Tongue (tissue), 2 donors: ENCODE results near the gene PCDH12. TPM values are rescaled to one million over a fixed set of nuclear protein-coding genes. Genes with fewer than 3 reads are reported as not detected.

Source experiments
- DNase-seq: peaks from one replicate; pipeline ENCODE4 v3.0.0-alpha.2; 2015
- total RNA-seq: library from RNA; depleted of rRNA; stranded (reverse); fragments of >200 nt; gene quantifications from one replicate; pipeline ENCODE4 v1.2.3, GENCODE V29; 2014

PCDH12 gene
- total RNA-seq: 20.1 TPM

DNA sequence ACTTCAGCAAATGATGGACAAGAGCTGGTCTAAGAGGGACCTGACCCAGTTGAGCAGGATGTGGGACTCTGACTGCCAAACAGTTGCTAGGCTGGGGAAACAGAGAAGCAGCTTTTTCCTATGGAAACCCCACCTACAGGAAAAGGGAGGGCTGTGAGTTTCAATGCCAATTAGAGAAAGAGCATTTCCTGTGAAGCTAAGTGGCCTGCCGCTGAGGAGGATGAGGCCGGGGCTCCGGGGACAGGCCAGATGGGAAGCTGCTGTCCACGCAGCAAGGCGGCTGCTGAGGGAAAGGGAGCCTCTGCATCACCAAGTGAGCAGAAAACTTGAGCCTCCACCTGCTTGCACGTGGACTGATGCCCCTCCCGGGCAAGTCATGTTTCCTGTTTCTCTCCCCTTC lies at the start of gene PCDH12:
PCDH12 (minus strand) TSS at position 90 of the 400 bp plus-strand sequence. CDS start 351 bp downstream, outside the sequence.
- peak; percentile 79 for DNase-seq

DNA sequence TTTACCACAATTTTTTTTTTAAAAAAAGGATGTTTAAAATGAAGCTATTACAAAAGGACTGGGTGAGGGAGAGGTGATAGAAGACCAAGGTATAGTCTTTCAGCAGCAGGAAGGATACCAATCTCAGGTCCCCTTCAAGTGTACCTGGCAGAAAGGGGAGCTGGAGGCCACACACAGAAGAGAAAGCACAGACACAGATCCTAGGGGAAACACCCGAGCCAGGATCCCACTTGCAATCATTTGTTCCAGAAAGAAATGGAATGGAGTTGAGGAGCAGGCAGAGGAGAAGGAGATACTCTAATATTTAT lies 49.2 kb upstream of the PCDH12 start:
- no peak for DNase-seq

DNA sequence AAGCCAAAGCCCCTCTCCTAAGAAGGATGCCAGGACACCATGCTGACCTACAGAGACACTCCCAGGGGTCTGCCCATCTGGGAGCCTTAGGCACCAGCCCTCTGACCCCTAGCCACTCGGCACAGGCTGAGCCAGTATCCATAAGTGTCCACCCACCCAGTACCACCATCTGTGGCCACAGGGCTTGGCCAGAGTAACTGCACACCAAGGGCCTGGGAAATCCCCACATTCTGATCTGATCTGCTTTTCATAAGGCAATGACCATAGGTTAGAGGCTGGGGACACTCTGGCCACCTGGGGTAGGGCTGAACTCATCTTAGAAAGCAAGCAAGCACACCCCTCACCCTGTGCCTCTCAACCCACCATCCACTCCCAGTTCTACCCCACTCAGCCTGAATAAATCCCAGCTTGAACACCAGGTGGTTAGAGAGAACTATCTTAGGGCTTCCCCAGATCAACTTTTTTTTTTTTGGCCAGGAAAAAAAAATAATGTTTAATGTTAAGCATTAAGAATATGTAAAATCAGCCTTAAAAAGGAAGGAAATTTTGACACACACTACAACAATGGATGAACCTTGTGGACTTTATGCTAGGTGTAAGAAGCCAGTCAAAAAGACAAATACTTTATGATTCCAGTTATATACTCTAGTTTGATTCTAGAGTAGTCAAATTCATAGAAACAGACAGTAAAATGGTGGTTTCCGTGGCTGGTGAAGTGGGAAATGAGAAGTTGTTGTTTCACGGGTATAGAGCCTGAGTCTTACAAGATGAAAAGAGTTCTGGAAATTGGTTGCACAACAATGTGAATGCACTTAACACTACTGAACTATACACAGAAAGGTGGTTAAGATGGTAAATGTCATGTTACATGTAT lies 48.6 kb upstream of the PCDH12 start:
- no peak for DNase-seq

DNA sequence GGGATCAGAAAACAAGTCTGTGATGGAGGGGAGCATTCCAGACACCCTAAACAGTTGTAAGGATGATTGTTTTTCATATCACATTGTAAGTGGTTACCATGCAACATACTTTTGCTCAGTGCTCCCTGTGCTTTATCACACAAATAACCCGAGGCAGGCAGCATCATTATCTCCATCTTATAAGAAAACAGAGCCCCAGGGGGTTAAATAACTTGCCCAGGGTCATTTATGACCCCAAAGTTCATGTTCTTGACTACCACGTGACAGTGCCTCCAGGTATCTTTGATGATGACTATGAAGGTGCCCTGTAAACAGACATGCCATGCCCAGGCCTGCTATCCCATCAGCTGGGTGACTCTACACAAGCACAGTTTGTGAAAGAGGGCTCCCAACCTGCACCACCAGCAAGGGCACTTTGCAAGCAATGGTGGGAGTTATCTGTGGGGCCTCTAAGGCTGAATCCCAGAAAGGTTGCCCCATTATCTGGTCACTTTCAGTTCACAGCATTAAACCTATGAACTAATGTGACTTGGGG lies 45.3 kb upstream of the PCDH12 start:
- no peak for DNase-seq

DNA sequence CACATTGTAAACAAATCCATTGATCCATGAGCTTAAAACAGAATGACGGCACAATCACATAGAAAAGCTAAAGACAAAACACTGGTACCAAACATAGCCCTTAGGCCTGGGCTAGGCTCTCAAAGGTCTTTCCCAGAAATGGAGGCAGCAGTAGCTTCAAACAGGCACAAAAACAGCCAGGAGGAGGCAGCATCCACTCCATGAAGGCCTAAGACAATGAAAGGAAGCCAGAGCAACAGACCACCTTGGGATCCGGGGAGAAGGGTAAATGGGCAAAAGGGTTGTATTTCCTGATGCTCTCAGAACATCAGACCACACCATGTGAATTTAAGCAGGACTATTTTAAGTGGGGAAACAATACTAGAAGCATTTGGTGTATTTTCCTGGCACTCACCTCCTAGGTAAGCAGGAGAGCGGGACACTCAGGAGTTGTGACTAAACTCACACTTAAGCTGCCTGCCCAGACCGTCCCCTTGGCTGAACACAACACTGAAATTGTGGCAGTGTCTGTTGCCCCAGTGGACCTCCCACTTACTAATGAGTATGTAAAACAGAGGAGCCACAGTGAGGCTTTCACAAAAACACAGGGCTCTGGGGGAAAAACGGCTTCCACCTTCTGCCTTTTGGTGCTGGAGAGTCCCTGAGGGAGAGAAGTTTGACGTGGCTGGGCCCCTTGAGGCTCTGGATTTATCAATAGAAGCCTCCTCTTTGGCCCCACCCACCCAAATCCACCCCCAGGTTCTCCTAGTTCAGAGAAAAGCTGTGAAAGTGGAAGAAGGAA lies 42.9 kb upstream of the PCDH12 start:
- DNase-seq: no peak

DNA sequence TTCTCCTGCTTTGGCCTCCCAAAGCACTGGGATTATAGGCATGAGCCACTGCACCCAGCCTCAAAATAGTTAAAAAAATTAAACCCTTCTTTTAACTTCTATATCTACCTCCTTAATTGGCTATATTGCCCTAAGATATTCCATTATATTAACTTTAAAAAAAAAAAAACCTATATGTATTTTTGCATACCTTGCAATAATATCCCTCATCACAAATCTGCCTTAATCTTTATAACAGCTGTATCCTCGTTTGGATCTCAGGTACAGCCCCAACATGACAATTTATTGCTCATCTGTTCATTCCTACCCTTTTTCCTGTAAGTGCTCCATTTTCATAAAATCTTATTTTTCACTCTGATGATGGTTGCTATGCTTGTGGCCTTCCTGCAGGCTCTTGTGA lies 42.2 kb upstream of the PCDH12 start:
- no peak for DNase-seq

DNA sequence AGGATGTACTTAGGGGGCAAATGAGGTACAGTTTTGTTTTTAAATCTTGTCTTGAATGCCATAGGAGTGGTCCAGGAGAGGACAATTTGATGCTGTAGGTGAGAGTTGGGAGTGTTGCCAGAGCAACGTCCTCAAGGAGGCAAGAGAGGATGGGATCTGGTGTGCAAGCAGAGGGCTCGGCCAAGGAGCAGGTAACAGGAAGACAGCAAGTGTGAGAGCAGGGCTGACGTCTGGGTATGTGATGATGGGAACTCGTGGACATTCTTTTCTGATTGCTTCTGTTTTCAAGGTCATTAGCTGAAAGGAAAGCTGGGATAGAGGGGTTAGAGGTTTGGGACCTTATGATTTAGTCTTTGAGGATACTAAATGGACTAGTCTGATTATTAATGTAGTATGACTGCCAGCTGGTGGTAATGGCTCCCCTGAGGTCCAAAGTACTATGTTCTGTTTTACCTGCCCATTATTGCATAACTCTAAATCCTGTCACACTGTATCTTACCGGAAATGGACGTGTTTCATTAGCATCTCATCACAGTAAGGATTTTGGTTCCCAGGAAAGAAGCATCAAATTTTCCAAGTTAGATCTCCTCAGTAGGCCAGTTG lies 39.5 kb upstream of the PCDH12 start:
- no peak for DNase-seq

DNA sequence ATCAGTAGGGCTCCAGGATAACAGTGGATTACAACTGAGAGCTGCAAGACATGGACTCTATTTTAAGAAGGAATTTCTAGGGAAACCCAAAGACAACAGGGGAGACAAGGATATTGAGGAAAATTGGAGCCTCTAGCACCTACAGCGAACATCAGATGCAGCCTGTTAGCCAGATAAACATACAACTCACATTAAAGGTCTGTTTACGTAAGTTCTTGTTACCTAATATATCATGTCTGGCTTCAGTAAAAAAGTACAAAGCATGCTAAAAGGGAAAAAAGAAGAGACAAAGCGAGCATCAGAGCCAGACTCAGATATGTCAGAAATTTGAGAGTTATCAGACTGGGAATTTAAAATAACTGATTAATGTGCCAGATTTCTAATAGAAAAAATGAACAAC lies 37.7 kb upstream of the PCDH12 start:
- no peak for DNase-seq

DNA sequence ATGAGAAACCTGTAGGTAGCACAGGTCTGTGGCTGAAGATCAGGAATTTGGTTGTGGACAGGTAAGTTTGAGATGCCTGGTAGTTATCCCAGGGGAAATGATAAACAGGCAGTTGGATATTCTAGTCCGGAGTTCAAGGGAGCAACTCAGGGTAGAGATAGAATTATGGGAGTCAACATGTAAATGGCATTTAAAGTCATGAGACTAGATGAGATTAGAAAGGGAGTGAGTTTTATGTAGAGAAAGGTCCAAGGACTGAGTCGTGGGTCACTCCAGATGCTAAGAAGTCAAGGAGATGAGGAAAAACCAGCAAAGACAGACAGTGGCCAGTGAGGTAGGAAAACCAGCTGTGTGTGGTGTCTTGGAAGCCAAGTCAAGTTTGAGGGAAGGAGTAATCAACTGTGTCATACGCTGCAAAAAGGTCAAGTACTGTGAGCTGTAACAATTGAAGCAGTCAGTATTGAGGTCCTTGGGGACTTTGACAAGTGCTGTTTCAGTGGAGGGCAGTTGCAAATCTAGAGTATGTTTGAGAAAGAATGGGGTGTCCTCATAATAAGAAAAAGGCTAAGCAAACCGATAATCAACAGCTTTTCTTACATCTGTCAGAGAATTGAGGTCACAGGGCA lies 36.6 kb upstream of the PCDH12 start:
- no peak for DNase-seq

DNA sequence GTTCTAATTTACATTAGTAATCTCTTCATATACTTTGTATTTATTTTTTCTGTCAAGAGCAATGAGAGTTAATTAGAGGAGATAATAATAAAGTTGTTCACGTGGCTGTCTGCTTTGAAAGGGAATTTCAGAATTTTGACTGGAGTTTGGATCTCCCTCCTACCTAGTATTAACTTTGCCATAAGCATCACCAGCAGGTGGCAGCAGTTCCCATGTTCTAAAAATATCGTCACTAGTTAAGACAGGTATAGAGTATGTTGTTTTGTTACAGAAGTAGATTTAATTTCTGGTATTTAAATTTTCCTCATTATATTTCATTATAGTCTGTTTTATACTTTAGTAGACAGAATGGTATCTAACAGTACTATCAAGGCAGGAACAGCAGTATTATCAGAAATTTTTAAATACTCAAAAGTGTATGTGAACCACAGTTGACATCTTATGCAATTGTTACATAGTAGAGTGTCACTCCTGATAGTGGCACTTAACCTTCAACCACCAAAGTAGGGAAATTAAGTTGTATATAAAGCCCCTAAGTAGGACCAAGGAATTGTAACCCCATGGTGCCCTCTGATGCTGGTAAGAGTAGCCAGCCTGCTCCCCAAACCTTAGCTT lies 34.5 kb upstream of the PCDH12 start:
- DNase-seq: peak; percentile 90

DNA sequence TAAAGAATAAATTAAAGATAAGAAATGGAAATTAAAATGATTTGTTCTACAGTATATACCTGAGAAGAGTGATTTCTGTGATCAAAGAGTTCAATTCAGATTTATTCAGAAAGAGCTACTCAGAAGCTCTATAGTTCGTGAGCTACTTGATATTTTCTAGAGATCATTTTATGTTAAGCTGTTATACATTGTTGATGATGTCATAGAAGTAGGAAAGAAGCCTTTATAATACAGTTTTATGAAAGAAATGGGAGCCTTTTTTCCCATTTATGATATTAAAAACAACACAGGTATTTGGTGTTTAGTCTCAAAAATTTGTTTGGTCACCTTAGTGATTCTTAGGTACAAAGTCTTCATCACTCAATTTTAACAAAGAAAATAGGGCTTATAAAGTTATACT lies 31.7 kb upstream of the PCDH12 start:
- no peak for DNase-seq

DNA sequence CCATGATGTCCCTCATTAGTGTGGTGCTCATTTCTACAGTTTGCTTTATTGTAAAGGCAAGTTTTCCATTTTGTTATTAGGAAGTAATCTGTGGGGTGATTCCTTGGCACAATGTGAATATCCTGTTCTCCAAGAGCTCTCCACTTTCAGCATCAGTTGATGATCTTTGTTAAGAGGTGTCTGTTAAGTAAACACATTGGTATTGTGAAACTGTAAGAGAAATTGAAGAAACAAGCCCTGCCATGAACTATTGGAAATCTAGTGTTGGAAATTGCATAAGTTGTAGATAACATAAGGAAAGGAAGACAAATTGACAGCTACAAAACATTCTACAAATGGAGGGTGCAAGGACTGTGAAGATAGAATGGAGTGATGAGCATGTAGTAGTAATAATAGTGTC lies 28.1 kb upstream of the PCDH12 start:
- no peak for DNase-seq

DNA sequence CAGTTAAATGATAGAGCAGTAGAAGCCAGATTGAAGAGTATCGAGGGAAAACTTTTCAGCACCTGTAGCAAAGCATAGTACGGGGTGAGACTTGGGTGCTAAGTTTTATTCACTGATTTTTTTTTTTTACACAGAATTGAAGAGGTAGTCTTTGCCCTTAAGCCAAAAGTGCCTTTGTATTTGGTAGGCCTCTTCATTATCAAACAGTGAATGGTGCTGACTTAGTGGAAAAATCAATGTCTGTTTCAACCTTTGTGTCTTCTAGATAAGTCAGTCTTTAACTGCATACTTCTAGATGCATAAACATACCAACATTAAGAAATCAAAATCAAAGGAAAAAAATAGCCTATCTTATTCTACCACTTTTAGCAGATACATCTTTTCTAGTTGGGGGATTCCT lies 24.6 kb upstream of the PCDH12 start:
- DNase-seq: no peak

DNA sequence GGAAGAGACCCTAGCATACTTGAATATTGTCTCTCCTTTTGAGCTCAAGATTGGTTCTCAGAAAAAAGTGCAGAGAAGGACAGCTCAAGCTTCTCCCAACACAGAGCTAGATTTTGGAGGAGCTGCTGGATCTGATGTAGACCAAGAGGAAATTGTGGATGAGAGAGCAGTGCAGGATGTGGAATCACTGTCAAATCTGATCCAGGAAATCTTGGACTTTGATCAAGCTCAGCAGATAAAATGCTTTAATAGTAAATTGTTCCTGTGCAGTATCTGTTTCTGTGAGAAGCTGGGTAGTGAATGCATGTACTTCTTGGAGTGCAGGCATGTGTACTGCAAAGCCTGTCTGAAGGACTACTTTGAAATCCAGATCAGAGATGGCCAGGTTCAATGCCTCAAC lies 20.4 kb upstream of the PCDH12 start:
- no peak for DNase-seq

DNA sequence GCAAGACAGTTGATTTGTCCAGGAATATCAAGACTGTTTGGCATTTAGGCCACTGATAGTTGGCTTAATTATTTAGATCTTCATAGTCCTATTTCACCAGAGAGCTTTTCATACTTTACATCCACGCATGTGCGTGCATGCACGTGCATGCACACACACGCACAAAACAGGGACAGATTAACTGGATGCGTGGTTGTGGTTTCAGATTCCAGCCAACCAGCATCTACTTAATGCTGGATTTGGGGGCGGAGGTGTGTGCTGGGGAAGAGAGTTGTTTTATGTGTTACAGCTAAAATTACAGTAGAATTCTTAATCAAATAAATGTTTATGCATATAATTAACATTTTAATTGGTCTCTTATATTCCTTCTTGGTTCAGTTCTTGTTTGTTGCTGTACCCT lies 18.2 kb upstream of the PCDH12 start:
- no peak for DNase-seq

DNA sequence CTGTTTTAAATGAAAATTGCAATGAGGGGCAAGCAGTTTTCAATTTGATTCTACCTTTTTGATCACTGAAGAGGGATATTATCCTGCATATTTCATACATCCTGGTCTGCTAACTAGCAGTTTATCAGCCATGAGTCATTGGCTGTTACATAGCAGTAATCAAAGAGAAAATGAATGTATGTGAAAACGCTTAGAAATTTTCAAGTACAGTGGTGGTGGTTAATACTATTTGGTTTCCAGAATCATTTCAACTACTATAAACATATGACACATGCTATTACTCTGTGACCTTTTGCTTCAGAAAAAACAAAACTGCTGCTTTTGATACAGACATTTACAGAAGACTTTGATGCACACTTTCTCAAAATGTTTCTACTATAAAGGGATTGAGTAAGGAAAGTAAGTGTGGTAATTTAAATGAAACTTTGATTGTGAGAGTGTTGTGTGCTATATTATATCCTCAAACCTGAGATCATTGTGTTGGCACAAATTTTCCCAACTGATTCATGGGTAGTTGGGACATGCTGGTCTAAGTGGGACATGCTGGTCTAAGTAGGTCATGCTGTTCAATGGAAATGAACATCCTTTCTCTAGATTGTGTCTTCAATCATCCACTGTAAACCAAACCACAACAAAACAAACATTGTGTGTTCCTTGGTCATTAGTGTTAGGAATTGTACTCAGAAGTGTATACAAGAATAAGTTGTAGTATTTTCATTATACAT lies 16.0 kb upstream of the PCDH12 start:
- no peak for DNase-seq

DNA sequence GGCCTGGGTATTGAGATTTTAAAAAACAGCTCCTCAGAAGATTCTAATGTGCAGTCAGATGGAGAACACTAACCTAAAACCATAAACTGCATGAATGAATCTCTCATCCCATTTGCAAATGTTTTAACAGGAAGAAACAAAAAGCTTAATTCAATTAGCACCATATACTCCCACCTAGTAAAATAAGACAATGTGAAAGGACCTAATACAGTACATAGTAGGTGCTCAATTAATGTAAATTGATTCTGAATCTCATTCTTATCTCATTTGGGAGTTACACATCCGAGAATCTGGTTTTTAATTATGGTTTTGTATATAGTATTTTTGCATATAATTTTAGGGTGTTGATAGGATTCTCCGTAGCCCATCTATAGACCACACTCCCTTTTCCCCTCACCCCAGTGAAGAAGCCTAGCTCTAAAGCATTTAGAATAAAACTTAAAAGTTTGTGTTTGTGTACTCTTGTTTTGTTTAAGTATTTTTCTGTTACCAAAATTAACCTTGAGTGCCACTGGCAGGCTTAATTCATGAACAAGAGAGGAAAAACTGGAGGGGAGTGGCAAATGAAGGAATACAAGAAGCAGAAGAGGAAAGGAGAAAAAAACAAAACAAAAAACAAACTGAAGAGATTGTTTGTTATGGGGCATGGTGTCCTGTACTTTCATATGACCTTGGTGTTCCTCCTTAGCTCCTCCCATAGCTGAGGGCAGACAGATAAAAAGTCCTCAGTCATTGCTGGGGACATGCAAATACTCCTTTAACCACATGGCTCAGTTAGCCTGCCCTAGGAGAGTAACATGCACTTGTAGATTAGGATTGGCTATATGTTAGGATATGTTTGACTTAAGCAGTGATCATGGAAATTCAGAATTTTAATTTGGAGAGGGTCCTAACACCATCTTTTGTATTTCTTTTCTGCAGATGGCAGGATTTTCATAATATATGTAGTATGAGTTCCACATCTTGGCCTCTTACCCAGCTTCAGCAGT lies 12.1 kb upstream of the PCDH12 start:
- DNase-seq: no peak

DNA sequence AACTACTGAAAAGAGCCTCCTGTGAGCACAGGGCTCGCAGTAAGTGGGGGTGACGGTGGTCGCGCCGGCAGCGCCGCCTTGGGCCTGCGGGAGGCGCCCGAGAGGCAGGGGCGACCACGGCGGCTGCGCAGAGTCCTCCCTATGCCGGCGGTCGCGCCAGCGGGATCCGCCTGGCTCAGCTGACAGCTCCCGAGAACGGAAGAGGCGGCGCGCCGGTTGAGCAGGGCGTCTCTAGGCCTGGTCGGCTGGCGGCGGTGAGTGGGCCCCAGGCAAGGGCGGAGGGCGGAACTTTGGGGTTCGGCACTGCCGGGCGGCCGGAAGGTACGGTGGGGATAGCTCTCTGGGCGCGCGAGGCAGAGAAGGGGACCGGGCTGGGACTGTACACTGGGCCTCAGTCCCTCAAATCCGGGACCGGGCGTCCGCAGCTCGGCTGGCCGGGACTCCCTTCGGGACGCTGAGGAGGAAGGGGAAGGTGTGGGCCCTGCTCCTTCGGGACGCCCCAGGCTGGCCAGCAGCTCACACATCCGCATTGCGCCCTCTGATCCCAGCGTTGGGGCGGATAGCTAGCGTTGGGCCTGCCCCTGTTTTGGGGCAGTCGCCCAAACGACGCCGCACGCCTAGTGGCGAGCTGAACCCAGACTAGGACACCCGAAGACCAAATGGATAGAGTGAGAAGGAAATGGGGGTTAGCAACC lies 11.1 kb upstream of the PCDH12 start, which contains the start of gene RNF14:
RNF14 (plus strand) TSS at position 192 of the 695 bp plus-strand sequence. CDS start 4,484 bp downstream, outside the sequence.
- peak; percentile 97 for DNase-seq

DNA sequence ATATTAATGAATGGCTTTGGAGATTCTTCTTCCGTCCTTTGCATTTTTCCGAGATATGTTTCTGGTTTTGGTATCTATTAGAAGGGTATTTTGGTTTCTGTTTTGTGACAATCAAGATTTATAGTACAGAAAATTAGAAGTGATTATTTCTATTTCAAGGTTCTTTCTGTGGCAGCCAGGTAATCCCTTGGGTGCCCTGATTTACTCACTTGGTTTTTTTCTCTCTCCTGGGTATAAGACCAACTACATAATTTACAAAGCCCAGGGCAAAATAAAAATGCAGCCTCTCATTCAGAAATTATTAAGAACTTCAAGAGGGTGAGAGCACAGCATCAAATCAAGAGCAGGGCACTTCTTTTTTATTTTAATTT lies 8.9 kb upstream of the PCDH12 start:
- DNase-seq: no peak
